Stimulated activated CD4-positive, alpha-beta T cell treated with anti-CD3 and anti-CD28 coated beads, Interleukin-15, amount 100 ng/mL, for 48 hours (primary cell): Measurements from ENCODE around the gene YWHAG.
A peak's percentile ranks its signal among the peaks of the same experiment; 100 is the strongest.
"Not testable (repeated sequence)": the region's sequence is repeated elsewhere in the genome, so short reads cannot be mapped to it uniquely, and the experiment has no call there.

Source experiments
- DNase-seq, 2 donors: peaks; one replicate each; pipeline ENCODE4 v3.0.0-alpha.2; 2020; ENCODE audit warnings: low read depth in 2 of 2

The YWHAG gene

DNA sequence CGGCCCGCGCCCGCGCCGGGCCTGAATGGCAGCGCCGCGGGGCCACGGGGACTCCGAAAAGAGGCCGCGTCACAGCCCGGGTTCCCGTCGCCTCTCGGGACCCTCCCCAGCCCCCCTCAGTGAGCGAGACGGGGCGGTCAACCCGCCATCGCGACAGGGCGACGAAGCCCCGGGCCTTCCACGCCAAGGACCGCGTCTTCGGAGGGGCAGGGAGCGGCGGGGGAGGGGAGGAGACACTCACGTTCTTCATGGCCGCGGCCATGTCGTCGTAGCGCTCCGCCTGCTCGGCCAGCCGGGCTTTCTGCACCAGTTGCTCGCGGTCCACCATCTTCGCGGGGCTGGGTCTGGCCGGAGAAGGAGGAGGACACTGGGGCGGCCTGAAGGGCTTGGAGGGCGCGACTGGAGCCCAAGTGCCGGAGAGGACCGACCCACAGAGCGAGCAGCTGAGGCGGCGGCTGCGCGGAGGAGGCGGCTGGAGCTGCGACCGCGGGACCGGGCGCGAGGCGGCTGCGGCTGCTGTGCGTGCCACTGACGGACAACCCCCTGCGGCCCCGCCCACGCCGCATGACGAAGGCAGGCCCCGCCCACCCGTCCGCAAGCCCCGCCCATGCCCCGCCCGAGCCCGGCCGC lies at the start of gene YWHAG:
Gene YWHAG (minus strand): TSS at position 511 of the 630 bp plus-strand sequence. CDS start 183 bp downstream, at position 328.
- peak; percentile 81 to 84 for DNase-seq

DNA sequence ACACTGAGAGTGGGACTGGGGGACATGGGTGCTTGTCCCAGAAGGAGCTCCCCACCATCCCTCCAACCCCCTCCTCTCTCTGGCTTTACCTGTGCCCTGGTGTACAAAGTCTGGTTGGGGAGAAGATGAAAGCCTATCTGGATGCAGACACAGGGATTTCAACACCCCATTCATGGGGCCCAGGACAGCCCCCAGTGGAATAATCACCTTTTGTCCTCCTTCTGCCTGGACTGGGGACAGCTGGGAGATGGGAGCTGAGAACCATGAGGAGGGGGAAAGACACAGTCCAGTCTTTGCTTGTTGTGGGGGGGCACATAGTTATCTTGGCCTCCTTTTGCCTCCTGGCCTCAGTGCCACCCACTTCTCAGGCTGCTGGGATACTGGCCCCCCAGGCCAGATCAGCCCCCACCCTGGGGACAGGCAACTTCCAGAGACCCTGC lies 49.4 kb upstream of the YWHAG start:
- DNase-seq: no peak

DNA sequence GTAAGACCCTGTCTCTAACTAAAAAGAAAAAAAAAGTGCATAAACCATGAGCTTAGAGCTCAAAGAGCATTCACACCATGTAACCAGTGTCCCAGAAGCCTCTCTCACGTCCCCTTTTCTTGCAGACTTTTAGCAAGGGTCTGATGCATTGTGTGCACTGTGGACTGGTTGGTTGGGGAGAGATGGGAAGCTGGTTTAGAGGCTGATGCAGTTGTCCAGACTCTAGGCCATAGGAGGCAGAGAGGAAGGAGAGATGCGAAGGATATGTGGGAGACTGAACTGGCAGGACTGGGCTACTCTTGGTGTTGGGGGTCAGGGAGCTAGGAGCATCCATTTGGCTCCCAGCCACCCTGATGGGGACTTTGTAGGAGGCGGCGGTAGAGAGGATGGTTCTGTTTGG lies 48.9 kb upstream of the YWHAG start:
- no peak for DNase-seq

DNA sequence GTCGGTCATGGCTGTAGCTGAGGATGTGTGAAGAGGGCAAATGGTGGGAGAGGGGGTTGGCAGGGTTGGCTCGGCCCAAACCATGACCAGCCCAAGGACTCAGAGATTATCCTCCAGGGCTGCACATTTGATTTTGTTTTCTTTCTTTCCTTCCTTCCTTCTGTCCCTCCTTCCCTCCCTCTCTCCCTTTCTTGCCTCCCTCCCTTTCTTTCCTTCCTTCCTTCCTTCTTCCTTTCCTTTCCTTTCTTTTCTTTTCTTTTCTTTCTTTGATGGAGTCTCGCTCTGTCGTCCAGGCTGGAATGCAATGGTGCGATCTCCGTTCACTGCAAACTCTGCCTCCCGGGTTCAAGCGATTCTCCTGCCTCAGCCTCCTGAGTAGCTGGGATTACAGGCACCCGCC lies 46.9 kb upstream of the YWHAG start:
- no peak for DNase-seq

DNA sequence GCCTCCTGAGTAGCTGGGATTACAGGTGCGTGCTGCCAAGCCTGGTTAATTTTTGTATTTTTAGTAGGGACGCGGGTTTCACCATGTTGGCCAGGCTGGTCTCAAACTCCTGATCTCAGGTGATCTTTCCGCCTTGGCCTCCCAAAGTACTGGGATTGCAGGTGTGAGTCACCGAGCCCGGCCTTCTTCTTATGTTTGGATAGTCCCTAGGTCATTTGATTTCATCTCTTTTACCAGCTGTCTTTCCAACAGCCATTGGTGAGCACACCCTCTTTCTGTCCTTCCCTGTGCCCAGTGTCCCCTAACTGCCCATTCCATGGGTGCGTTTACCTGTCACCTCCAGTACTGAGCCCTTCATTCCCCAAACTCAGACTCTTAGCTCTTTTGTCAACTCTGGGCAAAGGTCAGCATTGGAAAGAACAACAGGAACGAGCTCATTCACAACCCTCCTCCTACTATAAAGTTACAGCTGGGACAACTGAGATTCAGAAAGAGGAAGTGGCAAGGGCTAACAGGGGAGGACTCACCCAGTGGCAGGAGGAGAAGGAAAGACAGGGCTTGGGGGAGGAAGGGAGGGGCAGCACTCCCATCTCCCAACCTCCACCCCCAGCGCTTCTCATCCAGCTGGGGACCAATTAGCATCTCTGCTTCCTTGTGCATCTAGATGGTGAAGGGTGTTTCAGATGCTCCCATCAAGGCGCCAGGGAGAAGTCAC lies 45.1 kb upstream of the YWHAG start:
- no peak for DNase-seq

DNA sequence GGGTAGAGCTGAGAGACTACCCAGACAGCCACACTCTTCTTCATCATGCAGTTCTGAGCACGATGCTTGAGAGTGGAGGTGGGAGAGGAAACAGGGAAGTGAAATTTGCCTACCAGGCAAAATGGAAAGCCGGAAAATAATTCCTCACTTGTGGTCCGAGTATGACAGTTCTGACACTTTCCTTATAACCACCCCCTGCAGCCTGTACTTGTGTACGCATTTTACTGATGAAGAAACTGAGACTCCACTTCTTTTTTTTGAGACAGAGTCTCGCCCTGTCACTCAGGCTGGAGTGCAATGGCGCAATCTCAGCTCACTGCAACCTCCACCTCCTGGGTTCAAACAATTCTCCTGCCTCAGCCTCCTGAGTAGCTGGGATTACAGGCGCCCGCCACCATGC lies 44.3 kb upstream of the YWHAG start:
- not testable (repeated sequence) for DNase-seq

DNA sequence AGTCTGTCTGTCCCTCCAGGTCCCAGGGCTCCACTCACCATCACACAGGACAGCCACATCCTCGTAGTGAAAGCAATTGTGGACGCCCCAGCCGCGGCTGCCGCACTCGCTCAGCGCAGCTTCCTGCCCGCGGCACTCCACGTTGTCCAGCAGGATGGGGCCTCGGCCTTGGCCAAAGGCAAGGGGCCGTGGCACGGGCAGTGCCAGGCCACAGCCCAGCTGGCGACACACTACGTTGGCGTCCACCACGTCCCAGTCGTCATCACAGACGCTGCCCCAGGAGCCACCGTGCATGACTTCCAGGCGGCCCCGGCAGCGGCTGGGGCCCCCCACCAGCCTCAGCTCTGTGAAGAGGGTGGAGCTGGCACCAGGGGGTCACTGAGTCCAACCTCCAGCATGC lies 41.5 kb upstream of the YWHAG start:
- DNase-seq: no peak

DNA sequence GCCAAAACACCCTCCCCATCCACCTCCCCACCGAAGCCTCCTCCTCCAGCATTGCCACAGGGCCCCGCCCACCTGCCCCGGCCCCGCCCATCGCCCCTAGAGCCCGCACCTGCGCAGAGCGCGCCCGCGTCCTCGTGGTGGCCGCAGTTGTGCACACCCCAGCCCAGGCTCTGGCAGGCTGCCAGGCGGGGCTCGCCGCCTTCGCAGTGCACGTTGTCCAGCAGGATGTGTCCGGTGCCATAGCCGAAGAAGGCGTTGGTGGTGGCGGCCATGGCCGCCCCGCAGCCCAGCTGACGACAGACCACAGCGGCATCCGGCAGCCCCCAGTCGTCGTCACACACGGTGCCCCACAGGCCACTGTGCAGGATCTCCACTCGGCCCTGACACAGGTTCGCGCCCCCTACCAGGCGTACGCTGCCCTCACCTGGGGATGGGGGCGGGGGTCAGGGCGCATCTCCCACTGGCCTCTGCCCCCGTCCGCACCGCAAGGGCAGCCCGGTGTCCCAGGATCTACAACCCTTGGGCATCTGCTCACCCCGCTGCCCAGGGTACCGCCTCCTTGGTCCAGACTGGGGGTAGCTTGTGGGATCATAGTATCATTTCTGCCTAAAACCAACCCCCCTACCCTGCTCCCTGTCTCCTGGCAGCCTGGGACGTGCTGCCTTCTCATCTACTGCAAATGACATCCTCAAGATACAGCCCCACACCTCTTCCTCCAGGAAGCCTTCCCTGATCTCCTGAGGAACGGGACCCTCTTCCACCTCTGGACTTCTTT lies 38.8 kb upstream of the YWHAG start:
- peak; percentile 72 to 82 for DNase-seq

DNA sequence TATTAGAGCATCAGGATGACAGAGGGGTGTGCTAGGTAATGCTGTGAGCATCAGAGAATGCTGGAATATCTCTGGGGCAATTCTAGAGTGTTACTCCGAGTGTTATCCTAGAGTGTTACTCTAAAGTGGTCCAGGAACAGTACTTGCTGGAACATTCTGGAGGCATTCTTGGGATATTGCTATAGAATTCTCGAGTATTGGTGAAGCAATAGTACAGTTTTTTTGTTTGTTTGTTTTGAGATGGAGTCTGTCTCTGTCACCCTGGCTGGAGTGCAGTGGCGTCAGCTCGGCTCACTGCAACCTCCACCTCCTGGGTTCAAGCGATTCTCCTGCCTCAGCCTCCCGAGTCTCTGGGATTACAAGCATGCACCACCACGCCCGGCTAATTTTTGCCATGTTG lies 38.1 kb upstream of the YWHAG start:
- no peak for DNase-seq

DNA sequence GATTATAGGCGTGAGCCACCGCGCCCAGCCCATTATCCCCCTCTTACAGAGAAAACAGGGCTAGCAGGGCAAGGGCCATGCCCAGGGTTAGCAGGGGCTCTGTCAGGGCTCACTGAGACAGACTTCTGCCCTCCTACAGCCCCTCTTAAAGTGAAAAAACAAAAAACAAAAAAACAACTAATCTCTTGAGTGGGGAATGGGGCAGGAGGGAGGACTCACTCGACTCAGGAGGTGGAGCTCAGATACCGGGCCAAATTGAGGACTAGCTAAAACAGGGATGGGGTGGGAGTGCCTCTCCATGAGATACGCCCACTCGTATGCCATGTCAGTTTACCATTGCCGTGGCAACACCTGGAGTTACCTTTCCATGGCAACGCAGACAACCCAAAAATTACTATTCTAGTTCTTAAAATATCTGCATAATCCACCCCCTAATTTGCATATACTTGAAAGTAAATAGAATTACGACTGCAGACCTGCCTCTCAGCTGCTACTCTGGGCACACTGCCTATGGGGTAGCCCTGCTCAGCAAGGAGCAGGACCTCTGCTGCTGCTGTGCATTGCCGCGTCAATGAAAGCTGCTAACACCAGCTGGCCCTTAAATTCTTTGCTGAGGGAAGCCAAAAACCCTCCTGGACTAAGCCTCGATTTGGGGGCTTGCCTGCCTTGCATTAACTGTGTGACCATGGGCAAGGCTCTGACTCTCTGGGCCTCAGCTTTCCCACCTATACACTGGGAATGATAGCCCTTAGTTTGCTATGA lies 37.4 kb upstream of the YWHAG start:
- DNase-seq: no peak

DNA sequence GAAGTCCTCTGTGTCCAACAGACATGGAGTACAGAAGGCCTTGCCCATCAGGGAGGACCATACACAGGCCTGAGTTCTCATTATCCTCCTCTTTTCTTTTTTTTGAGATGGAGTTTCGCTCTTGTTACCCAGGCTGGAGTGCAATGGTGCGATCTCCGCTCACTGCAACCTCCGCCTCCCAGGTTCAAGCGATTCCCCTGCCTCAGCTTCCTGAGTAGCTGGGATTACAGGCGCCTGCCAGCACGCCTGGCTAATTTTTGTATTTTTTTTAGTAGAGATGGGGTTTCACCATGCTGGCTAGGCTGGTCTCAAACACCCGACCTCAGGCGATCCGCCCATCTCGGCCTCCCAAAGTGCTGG lies 36.8 kb upstream of the YWHAG start:
- DNase-seq: not testable (repeated sequence)

DNA sequence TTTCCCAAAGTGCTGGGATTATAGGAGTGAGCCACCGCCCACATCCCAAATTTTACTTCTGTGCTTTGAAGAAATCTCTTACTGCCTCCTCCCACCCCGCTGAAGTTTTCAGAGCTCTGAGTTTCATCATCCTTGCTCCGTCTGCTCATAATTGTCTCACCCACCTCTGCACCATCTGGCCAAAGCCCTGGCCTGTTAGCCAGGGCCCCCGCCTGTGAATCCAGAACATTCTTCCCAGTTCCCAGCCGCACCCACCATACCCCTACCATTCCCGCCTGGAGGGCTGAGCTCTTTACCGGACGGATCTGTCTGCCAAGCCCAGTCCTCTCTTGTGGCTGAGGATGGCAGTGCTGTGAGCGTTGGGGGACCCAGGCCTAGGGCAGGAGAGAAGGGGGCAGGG lies 36.2 kb upstream of the YWHAG start:
- no peak for DNase-seq

DNA sequence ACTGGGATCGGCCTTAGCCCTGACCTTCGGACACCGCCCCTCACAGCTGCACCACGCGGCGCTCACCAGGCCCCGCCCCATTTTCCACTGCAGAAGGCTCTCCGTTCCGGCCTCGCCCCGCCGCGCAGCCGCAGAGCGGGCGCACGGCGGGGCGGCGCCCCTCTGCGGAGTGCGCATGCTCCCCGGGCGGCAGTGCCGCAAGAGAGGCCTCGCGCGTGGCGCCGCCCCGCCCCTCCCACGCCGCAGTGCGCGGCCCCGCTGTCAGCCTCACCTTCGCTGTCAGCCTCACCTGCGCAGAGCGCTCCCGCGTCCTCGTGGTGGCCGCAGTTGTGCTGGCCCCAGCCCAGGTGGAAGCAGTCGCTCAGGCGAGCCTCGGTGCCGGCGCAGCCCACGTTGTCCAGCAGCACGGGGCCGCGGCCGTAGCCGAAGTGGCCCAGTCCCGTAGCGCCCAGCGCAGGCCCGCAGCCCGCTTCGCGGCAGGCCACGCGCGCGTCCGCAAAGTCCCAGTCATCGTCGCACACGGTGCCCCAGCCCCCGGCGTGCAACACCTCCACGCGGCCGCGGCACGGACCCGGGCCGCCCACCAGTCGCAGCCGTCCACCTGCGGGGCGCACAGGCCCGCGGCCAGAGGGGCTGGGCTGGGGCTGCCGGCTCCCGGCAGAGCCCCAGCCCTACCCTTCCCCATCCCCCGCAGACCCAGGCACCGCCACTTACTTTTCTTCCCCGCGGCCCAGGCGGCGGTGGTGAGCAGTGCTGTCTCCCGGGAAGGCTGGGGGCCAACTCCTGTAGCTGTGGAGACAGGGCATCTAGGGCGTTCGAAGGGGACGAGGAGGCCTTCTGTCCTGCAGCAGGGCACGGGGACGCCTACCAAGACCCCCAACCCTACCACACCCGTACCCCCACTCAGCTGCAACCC lies 34.6 kb upstream of the YWHAG start:
- peak; percentile 75 to 90 for DNase-seq

DNA sequence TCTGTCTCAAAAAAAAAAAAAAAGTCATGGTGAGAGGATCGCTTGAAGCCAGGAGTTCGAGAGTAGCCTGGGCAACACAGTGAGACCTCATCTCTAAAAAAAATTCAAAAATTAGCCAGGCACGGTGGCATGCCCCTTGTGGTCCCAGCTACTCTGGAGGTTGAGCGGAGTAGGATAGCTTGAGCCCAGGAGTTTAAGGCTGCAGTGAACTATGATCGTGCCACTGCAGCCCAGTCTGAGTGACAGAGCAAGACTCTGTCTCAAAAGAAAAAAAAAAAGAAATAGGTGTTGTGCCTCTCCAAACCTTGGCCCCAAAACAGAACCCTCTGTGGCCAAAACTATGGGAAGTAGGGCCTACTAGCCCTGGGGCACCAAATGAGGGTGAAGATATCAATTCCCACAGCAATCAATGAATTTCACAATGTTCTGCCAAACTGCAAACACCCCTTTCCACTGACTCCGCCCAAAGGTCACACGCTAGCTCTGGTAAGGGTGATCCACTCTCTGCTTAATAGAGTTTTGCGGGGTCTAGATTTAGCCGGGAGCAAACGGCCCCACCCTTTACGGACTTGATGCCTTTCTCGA lies 33.8 kb upstream of the YWHAG start:
- no peak for DNase-seq

DNA sequence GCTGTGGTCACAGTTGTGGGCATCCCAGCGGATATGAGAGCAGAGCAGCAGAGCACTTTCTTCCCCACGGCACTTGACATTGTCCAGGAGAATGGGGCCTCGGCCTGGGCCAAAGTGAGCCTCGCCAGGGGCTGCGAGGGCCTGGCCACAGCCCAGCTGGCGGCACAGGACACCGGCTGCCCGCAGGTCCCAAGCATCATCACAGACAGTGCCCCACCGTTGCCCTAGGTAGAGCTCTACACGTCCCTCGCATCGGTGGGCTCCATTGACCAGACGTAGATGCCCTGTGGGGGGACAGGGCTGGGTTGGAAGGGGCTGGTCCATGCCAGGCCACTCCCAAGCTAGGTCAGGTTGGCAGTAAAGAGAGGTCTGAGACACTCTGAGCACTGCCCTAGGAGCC lies 31.3 kb upstream of the YWHAG start:
- DNase-seq: no peak

DNA sequence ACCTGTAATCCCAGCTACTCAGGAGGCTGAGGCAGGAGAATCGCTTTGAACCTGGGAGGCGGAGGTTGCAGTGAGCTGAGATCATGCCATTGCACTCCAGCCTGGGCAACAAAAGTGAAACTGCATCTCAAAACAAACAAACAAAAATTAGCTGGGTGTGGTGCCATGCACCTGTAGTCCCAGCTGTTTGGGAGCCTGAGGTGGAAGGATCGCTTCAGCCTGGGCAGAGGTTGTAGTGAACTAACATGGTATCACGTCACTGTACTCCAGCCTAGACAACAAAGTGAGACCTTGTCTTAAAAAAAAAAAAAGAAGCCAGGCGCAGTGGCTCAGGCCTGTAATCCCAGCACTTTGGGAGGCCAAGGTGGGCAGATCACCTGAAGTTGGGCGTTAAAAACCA lies 29.0 kb upstream of the YWHAG start:
- not testable (repeated sequence) for DNase-seq

DNA sequence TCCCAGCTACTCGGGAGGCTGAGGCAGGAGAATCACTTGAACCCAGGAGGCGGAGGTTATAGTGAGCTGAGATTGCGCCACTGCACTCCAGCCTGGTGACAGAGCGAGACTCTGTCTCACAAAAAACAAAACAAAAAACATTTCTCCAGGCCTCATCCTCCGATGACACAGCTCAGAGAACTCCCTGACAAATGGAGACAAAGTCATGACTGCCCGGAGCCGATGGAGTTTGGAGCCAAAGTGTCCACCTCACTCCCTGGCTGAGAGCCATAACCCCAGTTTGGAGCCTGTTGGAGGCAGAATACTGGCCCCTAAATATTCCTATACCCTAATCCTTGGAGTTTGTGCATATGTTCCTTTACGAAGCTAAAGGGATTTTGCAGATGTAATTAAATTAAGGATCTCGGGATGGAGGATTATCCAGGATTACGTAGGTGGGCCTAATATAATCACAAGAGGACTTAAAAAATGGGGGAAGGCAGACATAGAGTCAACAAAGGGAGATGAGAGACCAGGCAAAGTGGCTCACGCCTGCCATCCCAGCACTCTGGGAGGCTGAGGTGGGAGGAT lies 28.0 kb upstream of the YWHAG start:
- DNase-seq: no peak

DNA sequence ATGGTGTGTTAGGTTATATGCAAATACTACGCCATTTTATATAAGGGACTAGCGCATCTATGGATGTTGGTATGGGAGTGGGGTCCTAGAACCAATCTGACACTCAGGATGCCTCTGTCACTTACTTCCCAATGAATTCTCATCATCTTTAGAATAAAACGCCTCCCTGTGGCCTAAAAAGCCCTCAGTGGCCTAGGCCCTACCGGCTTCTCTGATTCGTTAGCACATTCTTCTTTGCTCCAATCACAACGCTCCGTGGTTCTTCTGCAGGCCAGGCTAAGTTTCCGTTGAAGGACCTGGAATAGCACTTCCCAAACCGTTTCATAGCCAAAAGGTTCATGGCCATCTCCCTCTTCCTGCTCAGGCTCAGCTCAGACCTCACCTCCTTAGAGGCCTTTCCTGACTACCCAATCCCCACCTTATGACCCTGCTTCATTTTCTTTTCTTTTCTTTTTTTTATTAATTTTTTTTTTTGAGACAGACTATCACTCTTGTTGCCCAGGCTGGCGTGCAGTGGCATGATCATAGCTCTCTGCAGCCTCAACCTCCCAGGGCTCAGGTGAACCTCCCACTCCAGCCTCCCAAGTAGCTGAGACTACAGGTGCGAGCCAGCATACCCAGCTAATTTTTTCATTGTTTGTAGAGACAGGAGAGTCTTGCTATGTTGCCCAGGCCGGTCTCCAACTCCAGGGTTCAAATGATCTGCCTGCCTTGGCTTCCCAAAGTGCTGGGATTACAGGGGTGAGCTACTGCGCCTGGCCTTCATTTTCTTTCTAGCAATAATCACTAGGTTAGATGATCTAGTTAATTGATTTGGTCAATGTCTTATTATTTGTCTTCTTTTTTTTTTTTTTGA lies 24.5 kb upstream of the YWHAG start:
- DNase-seq: no peak

DNA sequence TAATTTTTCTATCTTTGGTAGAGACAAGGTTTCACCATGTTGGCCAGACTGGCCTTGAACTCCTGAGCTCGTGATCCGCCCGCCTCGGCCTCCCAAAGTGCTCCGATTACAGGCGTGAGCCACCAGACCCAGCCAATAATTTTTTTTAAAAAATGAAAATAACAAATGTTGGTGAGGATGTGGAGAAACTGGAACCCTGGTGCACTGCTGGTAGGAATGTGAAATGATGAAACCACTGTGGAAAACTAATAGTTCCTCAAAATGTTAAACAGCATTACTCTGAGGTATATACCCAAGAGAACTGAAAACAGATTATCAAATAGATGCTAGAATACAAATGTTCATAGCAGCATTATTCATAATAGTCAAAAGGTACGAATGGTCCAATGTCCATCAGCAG lies 23.0 kb upstream of the YWHAG start:
- no peak for DNase-seq

DNA sequence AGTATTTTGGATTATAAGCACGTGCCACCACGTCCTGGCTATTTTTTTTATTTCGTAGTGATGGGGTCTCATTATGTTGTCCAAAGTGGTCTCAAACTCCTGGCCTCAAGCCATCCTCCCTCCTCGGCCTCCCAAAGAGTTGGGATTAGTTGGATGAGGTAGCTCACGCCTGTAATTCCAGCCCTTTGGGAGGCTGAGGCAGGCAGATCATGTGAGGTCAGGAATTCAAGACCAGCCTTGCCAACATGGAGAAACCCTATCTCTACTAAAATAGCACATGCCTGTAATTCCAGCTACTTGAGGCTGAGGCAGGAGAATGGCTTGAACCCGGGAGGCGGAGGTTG lies 21.8 kb upstream of the YWHAG start:
- no peak for DNase-seq
